Subcutaneous adipose tissue (tissue), 4 donors: Measurements from ENCODE around the gene WNT9A. TPM values are rescaled to one million over a fixed set of nuclear protein-coding genes. Genes with fewer than 3 reads are reported as not detected.

Source experiments
- CTCF ChIP-seq: fragments of 450-650 bp; IDR thresholded peaks from one replicate; pipeline ENCODE4 v1.5.1; 2016; ENCODE audit warnings: low read depth, mild to moderate bottlenecking, control low read depth, antibody characterized with exemption, moderate library complexity
- total RNA-seq, 4 donors: library from RNA; depleted of rRNA; stranded (reverse); fragments of >200 nt; gene quantifications; one replicate each; pipeline ENCODE4 v1.1.0, GENCODE V29; 2016

WNT9A gene
- total RNA-seq, 4 donors from 2014 or later = 0.17 to 0.88 (median 0.57) TPM; not detected in 1

- no peak for TF ChIP-seq CTCF
Measured at GRCh38 chr1:227917081-227917950, 30.4 kb downstream of the WNT9A start.

GRCh38 chr1:227916655-227917054 is 31.1 kb downstream of the WNT9A start:
- no peak for TF ChIP-seq CTCF

GRCh38 chr1:227915564-227916553 is 31.9 kb downstream of the WNT9A start:
- no peak for TF ChIP-seq CTCF

- no peak for TF ChIP-seq CTCF
Measured at GRCh38 chr1:227914801-227915563, 32.8 kb downstream of the WNT9A start.

GRCh38 chr1:227913764-227914721 is 33.7 kb downstream of the WNT9A start:
- no peak for TF ChIP-seq CTCF

GRCh38 chr1:227913396-227913763 is 34.4 kb downstream of the WNT9A start:
- no peak for TF ChIP-seq CTCF
